DND-41 (cell line): Measurements from ENCODE around the gene NUCKS1.

Source experiments
- ATAC-seq: fragments of 200-7000 bp; cut with Tn5 transposase; 3 replicates; pipeline ENCODE4 v1.9.1; 2021; ENCODE audit warnings: low read depth; ENCODE audit not compliant: insufficient read depth
- DNase-seq: peaks from one replicate; pipeline ENCODE4 v3.0.0-alpha.2; 2020
- H2AFZ ChIP-seq: 2 replicates; pipeline ENCODE4 v1.6.0; 2012; ENCODE audit warnings: low read depth, low read length
- H3K27ac ChIP-seq: 2 replicates; pipeline ENCODE4 v1.5.1; 2012; ENCODE audit warnings: low read length, inconsistent platforms
- H3K27me3 ChIP-seq: fragments of 200-600 bp; sonication (generic); 2 replicates; pipeline ENCODE4 v1.6.0; 2012; ENCODE audit warnings: low read length, mild to moderate bottlenecking, inconsistent platforms; ENCODE audit not compliant: insufficient read depth, poor library complexity
- H3K36me3 ChIP-seq: 2 replicates; pipeline ENCODE4 v1.5.1; 2012; ENCODE audit warnings: low read length, inconsistent platforms; ENCODE audit not compliant: insufficient read depth
- H3K4me1 ChIP-seq: 2 replicates; pipeline ENCODE4 v1.5.1; 2012; ENCODE audit warnings: mild to moderate bottlenecking, low read length; ENCODE audit not compliant: insufficient read depth
- H3K4me2 ChIP-seq: 2 replicates; pipeline ENCODE4 v1.6.0; 2012; ENCODE audit warnings: mild to moderate bottlenecking, moderate library complexity, low read length, inconsistent platforms; ENCODE audit not compliant: insufficient read depth
- H3K4me3 ChIP-seq, 2 experiments: fragments of 200-600 bp in 1 of 2; shearing (Covaris generic) in 1 of 2; 2 replicates each; pipeline ENCODE4 v1.5.1; 2012 to 2016; ENCODE audit warnings: inconsistent platforms in 2 of 2, low read length in 2 of 2, mild to moderate bottlenecking in 2 of 2, low read depth in 1 of 2, moderate library complexity in 1 of 2
- H3K79me2 ChIP-seq: 2 replicates; pipeline ENCODE4 v1.6.0; 2012; ENCODE audit warnings: low read length, inconsistent platforms; ENCODE audit not compliant: insufficient read depth
- H3K9ac ChIP-seq: 2 replicates; pipeline ENCODE4 v1.6.0; 2012; ENCODE audit warnings: low read depth, mild to moderate bottlenecking, inconsistent platforms, low read length, moderate library complexity
- H3K9me3 ChIP-seq: 2 replicates; pipeline ENCODE4 v1.5.1; 2012; ENCODE audit warnings: low read length, moderate library complexity, mild to moderate bottlenecking, inconsistent platforms; ENCODE audit not compliant: insufficient read depth, severe bottlenecking
- H4K20me1 ChIP-seq: 2 replicates; pipeline ENCODE4 v1.6.0; 2012; ENCODE audit warnings: low read length; ENCODE audit not compliant: insufficient read depth
- EZH2 ChIP-seq: IDR thresholded peaks from 3 replicates; pipeline ENCODE4 v1.6.1; 2012; ENCODE audit warnings: borderline replicate concordance, low read depth, mild to moderate bottlenecking, moderate library complexity, low read length, inconsistent platforms; ENCODE audit not compliant: severe bottlenecking
- TF ChIP-seq, protein P1 (sequence below): IDR thresholded peaks from 2 replicates; pipeline ENCODE4 v1.5.1; 2012; ENCODE audit warnings: borderline replicate concordance, low read length, moderate library complexity, mild to moderate bottlenecking; ENCODE audit not compliant: poor library complexity, severe bottlenecking; ENCODE audit errors: extremely low read depth

Gene NUCKS1

DNA sequence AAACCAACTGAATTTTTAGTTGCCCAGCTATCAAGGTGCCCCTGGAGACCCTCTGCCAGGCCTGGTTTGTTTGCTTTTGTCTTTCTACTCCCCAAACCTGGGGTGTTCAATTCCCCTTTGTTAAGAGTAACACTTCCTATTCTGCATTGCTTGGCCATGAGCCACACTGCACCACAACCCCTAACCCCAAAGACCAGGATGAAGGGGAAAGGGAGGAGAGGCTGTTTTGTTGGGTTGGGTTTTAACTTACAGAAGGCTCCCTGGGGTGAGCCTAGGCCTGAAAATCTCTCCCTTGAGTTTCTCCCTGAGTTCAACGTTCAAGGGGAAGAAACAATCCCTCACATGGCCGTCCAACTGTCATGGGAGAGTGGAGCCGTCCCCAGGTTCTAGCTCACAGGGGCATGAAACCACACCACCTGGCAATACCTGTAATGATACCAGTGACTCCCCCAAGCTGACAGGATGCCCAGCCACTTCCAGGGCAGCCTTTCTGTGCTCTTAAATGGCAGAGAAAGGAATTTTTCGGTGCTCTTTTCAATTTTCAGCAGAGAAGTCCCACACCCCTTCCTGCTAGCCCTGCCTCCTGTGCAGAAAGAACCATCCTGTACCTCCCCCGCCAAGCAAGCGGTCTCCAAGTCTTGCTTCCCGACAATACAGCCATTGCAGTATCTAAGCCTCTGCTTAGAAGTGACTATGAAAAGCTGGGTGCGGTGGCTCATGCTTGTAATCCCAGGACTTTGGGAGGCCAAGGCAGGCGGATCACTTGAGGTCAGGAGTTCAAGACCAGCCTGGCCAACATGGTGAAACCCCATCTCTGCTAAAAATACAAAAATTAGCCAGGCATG lies 84.6 kb downstream of the NUCKS1 start:
- Histone ChIP-seq H3K9ac (no peak overlapping the region), H3K4me1 (no peaks in the 10 kb centered on the region), H4K20me1 (peaks cover 7% of the 10 kb centered on the region), H3K9me3 (no peaks in the 10 kb centered on the region), H2AFZ (no peak overlapping the region), H3K79me2 (no peaks in the 10 kb centered on the region), H3K4me3 (no peak overlapping the region), H3K27ac (no peak overlapping the region), H3K36me3 (no peaks in the 10 kb centered on the region), H3K27me3 (peaks cover 17% of the 10 kb centered on the region), H3K4me2 (no peak overlapping the region)
- no peak for ATAC-seq
- no peak for DNase-seq
- no peak for TF ChIP-seq EZH2
- TF ChIP-seq, protein P1, sequence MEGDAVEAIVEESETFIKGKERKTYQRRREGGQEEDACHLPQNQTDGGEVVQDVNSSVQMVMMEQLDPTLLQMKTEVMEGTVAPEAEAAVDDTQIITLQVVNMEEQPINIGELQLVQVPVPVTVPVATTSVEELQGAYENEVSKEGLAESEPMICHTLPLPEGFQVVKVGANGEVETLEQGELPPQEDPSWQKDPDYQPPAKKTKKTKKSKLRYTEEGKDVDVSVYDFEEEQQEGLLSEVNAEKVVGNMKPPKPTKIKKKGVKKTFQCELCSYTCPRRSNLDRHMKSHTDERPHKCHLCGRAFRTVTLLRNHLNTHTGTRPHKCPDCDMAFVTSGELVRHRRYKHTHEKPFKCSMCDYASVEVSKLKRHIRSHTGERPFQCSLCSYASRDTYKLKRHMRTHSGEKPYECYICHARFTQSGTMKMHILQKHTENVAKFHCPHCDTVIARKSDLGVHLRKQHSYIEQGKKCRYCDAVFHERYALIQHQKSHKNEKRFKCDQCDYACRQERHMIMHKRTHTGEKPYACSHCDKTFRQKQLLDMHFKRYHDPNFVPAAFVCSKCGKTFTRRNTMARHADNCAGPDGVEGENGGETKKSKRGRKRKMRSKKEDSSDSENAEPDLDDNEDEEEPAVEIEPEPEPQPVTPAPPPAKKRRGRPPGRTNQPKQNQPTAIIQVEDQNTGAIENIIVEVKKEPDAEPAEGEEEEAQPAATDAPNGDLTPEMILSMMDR, result no peak

DNA sequence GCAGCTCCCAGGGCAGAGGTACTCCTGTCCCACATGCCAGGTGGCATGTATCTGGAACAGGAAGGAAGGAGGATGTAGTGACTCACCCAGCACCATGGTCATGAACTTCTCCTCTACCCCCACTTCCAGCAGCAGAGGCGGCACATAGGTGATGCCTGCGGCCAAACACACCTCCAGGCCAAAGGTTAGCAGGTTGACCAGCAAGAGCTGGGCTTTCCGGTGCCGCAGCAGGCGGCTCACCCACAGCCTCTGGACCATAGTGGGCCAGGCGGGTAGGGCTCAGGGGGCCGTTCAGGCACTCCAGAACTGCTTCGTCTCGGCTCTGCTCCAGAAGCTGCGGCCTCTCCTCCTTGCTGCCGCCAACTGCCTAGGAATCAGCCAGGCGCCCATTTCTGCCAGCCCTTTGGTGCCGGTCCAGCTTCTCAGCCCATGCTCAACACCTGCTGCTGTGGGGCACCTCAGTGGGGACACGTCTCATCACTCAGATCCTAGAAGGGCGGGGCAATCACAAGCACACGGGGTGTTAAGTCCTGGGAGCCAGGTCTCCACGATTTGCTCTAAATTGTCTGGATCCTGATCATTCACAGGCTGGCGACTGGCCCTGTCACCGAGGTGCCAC lies 85.5 kb downstream of the NUCKS1 start:
- no peak overlapping the region for H3K9ac ChIP-seq

DNA sequence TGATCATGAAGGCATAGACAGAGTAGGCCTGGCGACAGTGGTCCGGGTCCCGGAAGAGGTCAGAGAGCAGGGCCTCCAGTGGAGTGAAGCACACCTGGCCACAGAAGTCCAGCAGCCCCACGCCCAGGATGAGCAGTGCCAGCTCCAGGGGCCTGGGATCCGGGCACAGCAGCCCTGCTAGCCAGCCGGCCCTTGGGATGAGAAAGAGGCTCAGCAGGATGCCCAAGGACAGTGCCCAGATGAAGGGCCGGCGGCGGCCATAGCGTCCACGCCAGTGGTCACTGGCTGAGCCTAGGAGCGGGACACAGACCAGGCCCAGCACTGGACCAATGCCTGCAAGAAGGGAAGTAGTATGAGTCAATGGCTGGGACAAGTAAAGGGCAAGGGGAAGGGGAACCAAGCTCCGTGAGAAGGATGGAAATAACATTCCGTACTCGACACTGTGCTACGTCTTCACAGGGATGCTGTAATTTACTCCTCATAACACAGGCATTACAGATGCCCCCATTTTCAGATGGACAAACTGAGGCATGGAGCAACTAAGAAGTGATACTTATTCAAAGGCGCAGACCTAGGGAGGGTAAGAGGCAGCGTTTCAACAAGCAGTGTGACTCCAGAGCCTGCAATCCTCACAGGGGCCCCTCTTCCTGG lies 86.6 kb downstream of the NUCKS1 start:
- TF ChIP-seq, protein P1, result no peak
- TF ChIP-seq EZH2, result no peak
- no peaks in the 10 kb centered on the region for H3K36me3 ChIP-seq
- H4K20me1 ChIP-seq, result peaks cover 9% of the 10 kb centered on the region
- no peaks in the 10 kb centered on the region for H3K79me2 ChIP-seq
- no peak overlapping the region for H3K9ac ChIP-seq
- ATAC-seq (no peak), DNase-seq (no peak)
- H3K27ac ChIP-seq, result no peak overlapping the region
- H3K9me3 ChIP-seq, result no peaks in the 10 kb centered on the region
- H3K4me1 ChIP-seq, result no peaks in the 10 kb centered on the region; the same call in 1 of the 2 replicates
- H3K4me2 ChIP-seq, result no peak overlapping the region
- H3K27me3 ChIP-seq, result peaks cover 8% of the 10 kb centered on the region
- no peak overlapping the region for H2AFZ ChIP-seq
- no peak overlapping the region for H3K4me3 ChIP-seq

More for the DNA sequence above, 85.5 kb downstream of the NUCKS1 start:
- peaks cover 9% of the 10 kb centered on the region for H4K20me1 ChIP-seq
- ATAC-seq (no peak), DNase-seq (no peak)
- TF ChIP-seq EZH2, result no peak
- TF ChIP-seq, protein P1, result no peak
- no peak overlapping the region for H3K27ac ChIP-seq
- H2AFZ ChIP-seq, result no peak overlapping the region
- no peaks in the 10 kb centered on the region for H3K9me3 ChIP-seq
- H3K4me3 ChIP-seq, result no peak overlapping the region
- no peak overlapping the region for H3K4me2 ChIP-seq
- H3K27me3 ChIP-seq, result peaks cover 17% of the 10 kb centered on the region
- no peaks in the 10 kb centered on the region for H3K36me3 ChIP-seq
- H3K4me1 ChIP-seq, result no peaks in the 10 kb centered on the region
- H3K79me2 ChIP-seq, result no peaks in the 10 kb centered on the region
